ENCODE measurements around the gene SRRM5.

DNA sequence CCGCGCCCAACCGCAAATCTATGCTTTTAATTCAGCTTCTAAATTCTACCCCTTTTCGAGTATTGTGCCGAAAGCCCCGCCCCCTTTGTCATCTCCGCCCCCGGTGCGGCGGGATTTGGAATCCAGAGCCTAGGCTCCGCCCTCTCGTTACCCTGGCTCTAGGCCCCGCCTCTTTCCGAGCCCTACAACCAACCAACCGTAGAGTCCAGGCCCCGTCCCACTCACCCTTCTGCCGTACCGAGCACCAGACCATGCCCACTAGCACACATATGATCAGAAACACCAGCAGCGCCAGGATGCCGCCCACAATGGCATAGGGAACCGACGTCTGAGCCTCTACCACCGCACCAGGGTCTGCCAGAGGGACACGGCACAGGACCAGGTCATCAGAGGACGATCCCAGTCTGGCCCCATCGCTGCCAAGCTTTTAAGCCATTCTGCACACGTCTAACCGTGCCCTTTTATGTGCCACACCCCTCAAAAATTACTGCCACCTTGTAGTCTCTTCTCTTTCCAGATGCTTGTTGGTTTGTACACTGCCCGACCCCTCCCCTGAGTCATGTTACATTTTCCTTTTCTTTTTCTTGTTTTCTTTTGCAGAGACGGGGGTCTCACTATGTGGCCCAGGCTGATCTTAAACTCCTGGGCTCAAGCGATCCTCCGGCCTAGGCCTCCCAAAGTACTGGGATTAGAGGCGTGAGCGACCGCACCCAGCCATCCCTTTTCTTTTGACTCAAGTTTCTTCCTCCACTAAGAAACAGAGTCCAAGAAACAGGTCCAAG, 12.2 kb downstream of the SRRM5 start:
- no peak for TF ChIP-seq MXI1 (IDR thresholded peaks at IDR 0.05; ENCODE audit: borderline replicate concordance, low read depth, low read length)
- no peak for TF ChIP-seq RXRA (CRISPR knock-in tag; IDR thresholded peaks at IDR 0.05)
- TF ChIP-seq ZNF629 (CRISPR knock-in tag; conservative IDR thresholded peaks at IDR 0.05), result no peak
- TF ChIP-seq SOX6 (IDR thresholded peaks at IDR 0.05), result no peak
- TF ChIP-seq SOX6 (CRISPR knock-in tag; IDR thresholded peaks at IDR 0.05), result no peak
- no peak for TF ChIP-seq POLR2AphosphoS2 (IDR thresholded peaks at IDR 0.05; ENCODE audit: low read depth, low read length)
- TF ChIP-seq, protein P1, sequence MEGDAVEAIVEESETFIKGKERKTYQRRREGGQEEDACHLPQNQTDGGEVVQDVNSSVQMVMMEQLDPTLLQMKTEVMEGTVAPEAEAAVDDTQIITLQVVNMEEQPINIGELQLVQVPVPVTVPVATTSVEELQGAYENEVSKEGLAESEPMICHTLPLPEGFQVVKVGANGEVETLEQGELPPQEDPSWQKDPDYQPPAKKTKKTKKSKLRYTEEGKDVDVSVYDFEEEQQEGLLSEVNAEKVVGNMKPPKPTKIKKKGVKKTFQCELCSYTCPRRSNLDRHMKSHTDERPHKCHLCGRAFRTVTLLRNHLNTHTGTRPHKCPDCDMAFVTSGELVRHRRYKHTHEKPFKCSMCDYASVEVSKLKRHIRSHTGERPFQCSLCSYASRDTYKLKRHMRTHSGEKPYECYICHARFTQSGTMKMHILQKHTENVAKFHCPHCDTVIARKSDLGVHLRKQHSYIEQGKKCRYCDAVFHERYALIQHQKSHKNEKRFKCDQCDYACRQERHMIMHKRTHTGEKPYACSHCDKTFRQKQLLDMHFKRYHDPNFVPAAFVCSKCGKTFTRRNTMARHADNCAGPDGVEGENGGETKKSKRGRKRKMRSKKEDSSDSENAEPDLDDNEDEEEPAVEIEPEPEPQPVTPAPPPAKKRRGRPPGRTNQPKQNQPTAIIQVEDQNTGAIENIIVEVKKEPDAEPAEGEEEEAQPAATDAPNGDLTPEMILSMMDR (CRISPR knock-in tag; IDR thresholded peaks at IDR 0.05), result no peak
- no peak for TF ChIP-seq POLR2AphosphoS5 (IDR thresholded peaks at IDR 0.05; ENCODE audit: low read depth, low read length)
- no peak for TF ChIP-seq CENPBD1 (CRISPR knock-in tag; IDR thresholded peaks at IDR 0.05; ENCODE audit: borderline replicate concordance, low read depth)
- no peak for TF ChIP-seq ZNF280D (CRISPR knock-in tag; IDR thresholded peaks at IDR 0.05)

All from HepG2 (cell line).